Activated CD8-positive, alpha-beta T cell treated with anti-CD3 and anti-CD28 coated beads for 36 hours (primary cell): ENCODE measurements around the gene CRK. TPM values are rescaled to one million over a fixed set of nuclear protein-coding genes. Genes with fewer than 3 reads are reported as not detected.

Source experiments
- ATAC-seq: fragments of 200-7000 bp; cut with Tn5 transposase; one replicate; pipeline ENCODE4 v1.10.0; 2021; ENCODE audit warnings: mild to moderate bottlenecking, moderate library complexity
- CTCF ChIA-PET: fragments of 350-600 bp; sonication (Branson Sonifier 250); formaldehyde crosslinking; loops from one replicate; lab custom pipeline; 2021; ENCODE audit warnings: antibody characterized with exemption; lab: Charles Lee
- POLR2A ChIA-PET: fragments of 350-600 bp; sonication (Branson Sonifier 250); formaldehyde crosslinking; loops from one replicate; lab custom pipeline; 2021; ENCODE audit warnings: antibody characterized with exemption; lab: Charles Lee
- DNase-seq: peaks from one replicate; pipeline ENCODE4 v3.0.0-alpha.2; 2020
- H3K27ac Mint-ChIP-seq: one replicate; pipeline ENCODE4 v1.8.0; 2021; ENCODE audit warnings: mild to moderate bottlenecking, mixed read lengths
- H3K27me3 Mint-ChIP-seq: one replicate; pipeline ENCODE4 v1.8.0; 2021; ENCODE audit warnings: mixed read lengths
- H3K36me3 Mint-ChIP-seq: one replicate; pipeline ENCODE4 v1.8.0; 2021; ENCODE audit warnings: low read depth, mixed read lengths
- H3K4me1 Mint-ChIP-seq: one replicate; pipeline ENCODE4 v1.8.0; 2021; ENCODE audit warnings: low read depth, mixed read lengths
- H3K4me3 Mint-ChIP-seq: one replicate; pipeline ENCODE4 v1.8.0; 2021; ENCODE audit warnings: mild to moderate bottlenecking, moderate library complexity, mixed read lengths
- H3K9me3 Mint-ChIP-seq: one replicate; pipeline ENCODE4 v1.8.0; 2021; ENCODE audit warnings: mixed read lengths
- CTCF ChIP-seq: fragments of 200-600 bp; IDR thresholded peaks from one replicate; pipeline ENCODE4 v1.8.0; 2022; ENCODE audit warnings: antibody characterized with exemption, mild to moderate bottlenecking
- intact Hi-C: fragments of 100-400 bp; cut with micrococcal nuclease; formaldehyde crosslinking; loops from one replicate; pipeline ENCODE4 v1.10.0; 2022
- total RNA-seq, 2 experiments: library from RNA; stranded (reverse); gene quantifications; one replicate each; pipeline ENCODE4 v1.2.3, GENCODE V29; 2021

Gene CRK
- total RNA-seq, 2 experiments from 2014 or later: 12.1 to 12.9 TPM

GRCh38 chr17:1482680-1483079, 26.6 kb upstream of the CRK start:
- ChIA-PET CTCF (no interaction called here), POLR2A (no interaction called here)
- ATAC-seq (no peak), DNase-seq (no peak)
- Mint-ChIP-seq H3K4me3 (no peak overlapping the region), H3K4me1 (peaks cover 11% of the 10 kb centered on the region), H3K9me3 (no peaks in the 10 kb centered on the region), H3K27me3 (no peaks in the 10 kb centered on the region), H3K36me3 (no peaks in the 10 kb centered on the region), H3K27ac (no peak overlapping the region)
- TF ChIP-seq CTCF: no peak
- intact Hi-C loops: no loop called here

- H3K4me3 Mint-ChIP-seq: no peak overlapping the region
- H3K4me1 Mint-ChIP-seq: peaks cover 5% of the 10 kb centered on the region
- no peak for TF ChIP-seq CTCF
- ChIA-PET POLR2A (no interaction called here), CTCF (interaction anchor here (1.2 kb wide), 1 partner anchor 35 kb away, joined by 3 read pairs; the partner anchor contains the start of gene INPP5K)
- H3K27me3 Mint-ChIP-seq: no peaks in the 10 kb centered on the region
- no peaks in the 10 kb centered on the region for H3K9me3 Mint-ChIP-seq
- H3K36me3 Mint-ChIP-seq: no peaks in the 10 kb centered on the region
- ATAC-seq (no peak), DNase-seq (no peak)
- intact Hi-C loops: no loop called here
- no peak overlapping the region for H3K27ac Mint-ChIP-seq
Measured at GRCh38 chr17:1481736-1482135, 25.7 kb upstream of the CRK start.

GRCh38 chr17:1480747-1481465, 24.9 kb upstream of the CRK start:
- Mint-ChIP-seq H3K36me3 (no peaks in the 10 kb centered on the region), H3K4me1 (peaks cover 5% of the 10 kb centered on the region), H3K9me3 (no peaks in the 10 kb centered on the region), H3K4me3 (no peak overlapping the region), H3K27me3 (no peaks in the 10 kb centered on the region), H3K27ac (no peak overlapping the region)
- ChIA-PET CTCF (interaction anchor here (1.2 kb wide), 1 partner anchor 36 kb away, joined by 3 read pairs; the partner anchor contains the start of gene INPP5K), POLR2A (interaction anchor here (0.7 kb wide), 1 partner anchor 19 kb away, joined by 3 read pairs; no protein-coding TSS in a partner anchor)
- intact Hi-C loops: no loop called here
- TF ChIP-seq CTCF: no peak
- DNase-seq: no peak
- ATAC-seq: no peak

- Mint-ChIP-seq H3K36me3 (no peaks in the 10 kb centered on the region), H3K27me3 (peaks cover 3% of the 10 kb centered on the region), H3K27ac (no peak overlapping the region), H3K4me3 (no peak overlapping the region), H3K4me1 (peaks cover 6% of the 10 kb centered on the region), H3K9me3 (no peaks in the 10 kb centered on the region)
- no peak for ATAC-seq
- intact Hi-C loops: no loop called here
- ChIA-PET POLR2A (no interaction called here), CTCF (no interaction called here)
- no peak for TF ChIP-seq CTCF
- DNase-seq: no peak
Measured at GRCh38 chr17:1478418-1478817, 22.4 kb upstream of the CRK start.

GRCh38 chr17:1475321-1475854, 19.4 kb upstream of the CRK start:
- Mint-ChIP-seq H3K4me1 (peaks cover 15% of the 10 kb centered on the region), H3K27ac (no peak overlapping the region), H3K4me3 (no peak overlapping the region), H3K27me3 (peaks cover 3% of the 10 kb centered on the region), H3K9me3 (no peaks in the 10 kb centered on the region), H3K36me3 (no peaks in the 10 kb centered on the region)
- intact Hi-C loops: no loop called here
- POLR2A ChIA-PET: no interaction called here
- TF ChIP-seq CTCF: no peak
- ATAC-seq: no peak
- CTCF ChIA-PET: interaction anchor here (1.0 to 1.2 kb wide), 4 partner anchors 13 to 110 kb away, joined by 3 read pairs; no protein-coding TSS in a partner anchor
- no peak for DNase-seq
